ENCODE measurements around the gene COL28A1.

DNA sequence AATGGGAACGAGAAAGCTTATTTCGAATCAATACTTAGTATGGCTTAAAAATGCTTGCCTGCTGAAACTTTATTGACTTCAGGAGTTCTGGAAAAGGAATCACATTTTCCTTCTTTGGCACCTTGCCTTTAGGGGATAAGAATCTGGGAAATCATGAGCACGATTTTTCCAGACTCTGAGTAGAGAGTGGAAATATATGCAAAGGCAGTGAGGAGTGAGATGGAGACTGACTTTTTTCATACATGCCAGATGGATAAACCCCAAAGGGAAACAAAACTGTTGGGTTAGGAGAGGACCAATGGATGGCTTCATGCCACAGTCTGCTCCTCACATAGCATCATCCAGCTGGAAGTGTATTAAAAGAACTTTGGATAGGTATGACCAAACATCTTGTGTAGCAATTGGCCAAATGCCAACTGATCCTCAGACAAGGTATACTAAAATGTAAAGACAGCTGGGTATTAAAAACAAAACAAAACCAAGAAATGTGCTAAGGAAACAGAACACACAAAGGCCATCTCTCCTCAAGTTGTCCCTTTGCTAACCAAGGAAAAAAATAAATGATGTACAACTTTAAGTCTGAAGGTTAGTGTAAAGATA is 1.7 kb downstream of the COL28A1 start:
- TF ChIP-seq POLR2A (IDR thresholded peaks at IDR 0.05; ENCODE audit: low read length) (no peak), GATA1 (IDR thresholded peaks at IDR 0.05; ENCODE audit: low read depth, low read length) (no peak)

Measured in erythroblast (primary cell).